SH-SY5Y (cell line): ENCODE data around the gene MLF2.

Source experiments
- GATA2 ChIP-seq: IDR thresholded peaks from 2 replicates; pipeline ENCODE4 v1.6.1; 2011; ENCODE audit warnings: mild to moderate bottlenecking, low read depth, low read length
- GATA3 ChIP-seq: IDR thresholded peaks from 2 replicates; pipeline ENCODE4 v1.6.1; 2011; ENCODE audit warnings: low read depth, mild to moderate bottlenecking, low read length, moderate library complexity

DNA sequence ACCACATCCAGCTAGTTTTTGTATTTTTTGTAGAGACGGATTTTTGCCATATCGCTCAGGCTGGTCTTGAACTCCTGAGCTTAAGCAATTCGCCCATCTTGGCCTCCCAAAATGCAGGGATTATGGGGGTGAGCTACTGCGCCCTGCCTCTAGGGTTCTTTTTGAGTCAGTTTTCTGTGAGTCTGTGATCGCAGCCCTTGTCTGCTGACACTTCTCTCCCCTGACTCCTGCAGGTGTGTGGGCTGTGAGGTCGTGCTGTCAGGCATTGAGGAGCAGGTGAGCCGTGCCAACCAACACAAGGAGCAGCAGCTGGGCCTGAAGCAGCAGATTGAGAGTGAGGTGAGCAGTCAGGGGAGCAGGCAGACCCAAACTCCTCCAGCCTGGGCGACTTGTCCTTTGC lies 22.8 kb downstream of the MLF2 start:
- TF ChIP-seq GATA2 = no peak
- no peak for TF ChIP-seq GATA3
